Gastroesophageal sphincter (tissue), 2 donors: Measurements from ENCODE around the gene TMOD1.

Experiments
- EP300 ChIP-seq: sonication (generic); formaldehyde crosslinking; IDR thresholded peaks from one replicate; pipeline ENCODE4 v1.6.1; 2017; ENCODE audit warnings: antibody characterized with exemption, mild to moderate bottlenecking
- POLR2A ChIP-seq, 2 donors: fragments of 450-650 bp; IDR thresholded peaks; one replicate each; pipeline ENCODE4 v1.6.1; 2017; ENCODE audit warnings: antibody characterized with exemption in 2 of 2, mild to moderate bottlenecking in 2 of 2, moderate library complexity in 1 of 2

DNA sequence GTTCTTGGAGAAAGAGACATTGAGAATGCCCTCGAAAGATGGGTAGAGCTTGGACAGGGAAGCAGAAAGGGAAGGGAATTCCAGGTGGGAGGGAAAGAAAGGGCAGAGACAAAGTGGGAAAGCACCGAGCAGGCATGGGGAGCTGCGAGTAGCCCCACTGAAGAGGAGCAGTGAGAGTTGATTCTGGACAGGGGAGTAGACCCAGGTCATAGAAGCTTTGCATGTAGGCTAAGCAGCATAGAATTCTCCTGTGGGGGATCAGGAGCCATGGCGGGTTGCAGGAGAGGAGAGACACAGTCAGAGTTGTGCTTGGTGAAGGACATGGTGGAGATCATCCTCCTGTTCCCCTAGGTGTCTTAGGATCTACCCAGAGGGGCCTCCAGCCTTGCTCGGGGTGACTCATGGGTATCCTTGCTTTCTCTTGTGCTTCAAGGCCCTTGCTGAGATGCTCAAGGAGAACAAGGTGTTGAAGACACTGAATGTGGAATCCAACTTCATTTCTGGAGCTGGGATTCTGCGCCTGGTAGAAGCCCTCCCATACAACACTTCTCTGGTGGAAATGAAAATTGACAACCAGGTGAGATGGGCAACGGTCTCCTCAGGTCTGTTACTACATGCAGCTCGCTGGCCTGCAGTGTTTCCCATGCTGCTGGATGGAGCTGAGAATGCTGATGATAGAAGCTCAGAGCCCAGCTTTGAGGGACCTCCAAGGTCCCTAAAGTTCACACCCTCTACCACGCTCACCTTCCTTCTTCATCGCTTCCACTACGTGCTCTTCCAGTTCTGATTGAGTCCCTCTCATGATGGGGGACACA is 67.2 kb downstream of the TMOD1 start:
- no peak for TF ChIP-seq POLR2A (IDR thresholded peaks at IDR 0.05)
- no peak for TF ChIP-seq EP300
